Type B pancreatic cell (in vitro differentiated cells): ENCODE results near the gene OXCT1. TPM values are rescaled to one million over a fixed set of nuclear protein-coding genes. Genes with fewer than 3 reads are reported as not detected.

ENCODE experiments used
- DNase-seq: peaks from one replicate; pipeline ENCODE4 v3.0.0; 2021; ENCODE audit warnings: mixed read lengths; ENCODE audit not compliant: unreplicated experiment; ENCODE audit errors: extremely low spot score
- H3K27ac Mint-ChIP-seq: 2 replicates; pipeline ENCODE4 v1.8.0; 2021; ENCODE audit warnings: mild to moderate bottlenecking, mixed read lengths
- H3K27me3 Mint-ChIP-seq: 2 replicates; pipeline ENCODE4 v1.8.0; 2021; ENCODE audit warnings: mixed read lengths
- H3K36me3 Mint-ChIP-seq: 2 replicates; pipeline ENCODE4 v1.8.0; 2021; ENCODE audit warnings: mixed read lengths
- H3K4me1 Mint-ChIP-seq: one replicate; pipeline ENCODE4 v1.8.0; 2021; ENCODE audit warnings: mixed read lengths; ENCODE audit not compliant: unreplicated experiment
- H3K4me3 Mint-ChIP-seq: 2 replicates; pipeline ENCODE4 v1.8.0; 2021; ENCODE audit warnings: mild to moderate bottlenecking, mixed read lengths
- H3K9me3 Mint-ChIP-seq: 2 replicates; pipeline ENCODE4 v1.8.0; 2021; ENCODE audit warnings: mixed read lengths
- total RNA-seq: library from RNA; stranded (reverse); gene quantifications from 2 replicates; pipeline ENCODE4 v1.2.1, GENCODE V29; 2021; ENCODE audit warnings: low replicate concordance
- TF ChIP-seq, protein P1 (sequence below): fragments of 200-600 bp; sonication (generic); conservative IDR thresholded peaks from 2 replicates; pipeline ENCODE4 v1.5.0; 2021; ENCODE audit warnings: antibody characterized with exemption, mild to moderate bottlenecking

OXCT1 gene
- total RNA-seq, 1 donor from 2014 or later, result 26.4 TPM

DNA sequence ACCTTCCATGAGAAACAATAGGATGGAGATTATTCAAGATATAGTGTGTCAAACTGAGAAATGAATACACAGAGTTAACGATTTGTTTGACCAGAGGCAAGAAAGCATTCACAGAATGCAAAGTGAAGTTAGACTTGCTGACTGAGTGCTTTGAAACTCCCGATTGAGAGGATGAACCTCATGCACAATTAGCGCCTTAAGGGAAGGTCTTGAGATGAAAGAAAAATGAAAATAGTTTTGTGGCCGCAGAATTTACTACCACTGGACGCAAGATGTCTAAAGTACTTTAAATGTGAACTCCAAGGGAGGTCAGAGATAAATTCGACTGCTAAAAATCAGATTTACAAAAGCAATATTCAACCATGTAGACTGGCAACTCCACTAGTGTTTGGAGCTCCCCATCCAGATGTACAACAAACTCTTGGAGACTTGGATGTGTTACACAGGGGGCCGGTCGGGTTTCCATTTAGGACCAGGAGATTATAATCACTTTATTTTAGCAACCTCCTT is 33.2 kb upstream of the OXCT1 start:
- H3K9me3 Mint-ChIP-seq, result no peaks in the 10 kb centered on the region
- peaks cover 21% of the 10 kb centered on the region for H3K4me1 Mint-ChIP-seq
- H3K27ac Mint-ChIP-seq, result peak overlapping the region; percentile 99

DNA sequence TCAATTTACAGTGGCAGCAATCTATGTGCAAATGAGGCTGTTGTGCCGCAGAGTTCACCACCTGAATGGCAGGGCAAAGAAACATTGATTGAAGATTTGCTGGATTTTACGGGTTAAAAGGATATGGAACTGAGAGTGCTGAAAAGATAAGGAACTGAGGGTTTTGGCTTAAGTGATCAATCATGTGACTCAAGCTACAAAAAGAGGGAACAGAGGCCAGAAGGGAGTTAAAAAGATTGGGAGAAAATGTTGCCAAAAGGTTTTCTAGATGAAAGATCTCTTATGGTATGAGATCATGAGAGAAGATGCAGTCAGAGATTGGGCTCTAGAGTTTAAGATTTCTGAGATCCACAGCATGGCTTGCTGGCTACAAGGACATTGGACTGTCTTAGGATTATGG is 26.0 kb upstream of the OXCT1 start:
- Mint-ChIP-seq H3K4me3 (no peak overlapping the region), H3K4me1 (peaks cover 4% of the 10 kb centered on the region), H3K27me3 (peaks cover 29% of the 10 kb centered on the region), H3K9me3 (no peaks in the 10 kb centered on the region), H3K27ac (no peak overlapping the region), H3K36me3 (no peaks in the 10 kb centered on the region)
- TF ChIP-seq, protein P1, sequence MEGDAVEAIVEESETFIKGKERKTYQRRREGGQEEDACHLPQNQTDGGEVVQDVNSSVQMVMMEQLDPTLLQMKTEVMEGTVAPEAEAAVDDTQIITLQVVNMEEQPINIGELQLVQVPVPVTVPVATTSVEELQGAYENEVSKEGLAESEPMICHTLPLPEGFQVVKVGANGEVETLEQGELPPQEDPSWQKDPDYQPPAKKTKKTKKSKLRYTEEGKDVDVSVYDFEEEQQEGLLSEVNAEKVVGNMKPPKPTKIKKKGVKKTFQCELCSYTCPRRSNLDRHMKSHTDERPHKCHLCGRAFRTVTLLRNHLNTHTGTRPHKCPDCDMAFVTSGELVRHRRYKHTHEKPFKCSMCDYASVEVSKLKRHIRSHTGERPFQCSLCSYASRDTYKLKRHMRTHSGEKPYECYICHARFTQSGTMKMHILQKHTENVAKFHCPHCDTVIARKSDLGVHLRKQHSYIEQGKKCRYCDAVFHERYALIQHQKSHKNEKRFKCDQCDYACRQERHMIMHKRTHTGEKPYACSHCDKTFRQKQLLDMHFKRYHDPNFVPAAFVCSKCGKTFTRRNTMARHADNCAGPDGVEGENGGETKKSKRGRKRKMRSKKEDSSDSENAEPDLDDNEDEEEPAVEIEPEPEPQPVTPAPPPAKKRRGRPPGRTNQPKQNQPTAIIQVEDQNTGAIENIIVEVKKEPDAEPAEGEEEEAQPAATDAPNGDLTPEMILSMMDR, result no peak
- no peak for DNase-seq

More for the DNA sequence above, 33.2 kb upstream of the OXCT1 start:
- Mint-ChIP-seq H3K27me3 (peaks cover 1% of the 10 kb centered on the region), H3K36me3 (peaks cover 9% of the 10 kb centered on the region), H3K4me3 (peak overlapping the region; percentile 97)
- DNase-seq, result no peak
- TF ChIP-seq, protein P1, result no peak

GRCh38 chr5:41893074-41893851 is 23.0 kb upstream of the OXCT1 start:
- peaks cover 4% of the 10 kb centered on the region for H3K4me1 Mint-ChIP-seq
- no peak for DNase-seq
- no peak overlapping the region for H3K27ac Mint-ChIP-seq
- H3K4me3 Mint-ChIP-seq, result no peak overlapping the region
- no peaks in the 10 kb centered on the region for H3K9me3 Mint-ChIP-seq
- no peaks in the 10 kb centered on the region for H3K36me3 Mint-ChIP-seq
- TF ChIP-seq, protein P1, result no peak
- peaks cover 27% of the 10 kb centered on the region for H3K27me3 Mint-ChIP-seq

DNA sequence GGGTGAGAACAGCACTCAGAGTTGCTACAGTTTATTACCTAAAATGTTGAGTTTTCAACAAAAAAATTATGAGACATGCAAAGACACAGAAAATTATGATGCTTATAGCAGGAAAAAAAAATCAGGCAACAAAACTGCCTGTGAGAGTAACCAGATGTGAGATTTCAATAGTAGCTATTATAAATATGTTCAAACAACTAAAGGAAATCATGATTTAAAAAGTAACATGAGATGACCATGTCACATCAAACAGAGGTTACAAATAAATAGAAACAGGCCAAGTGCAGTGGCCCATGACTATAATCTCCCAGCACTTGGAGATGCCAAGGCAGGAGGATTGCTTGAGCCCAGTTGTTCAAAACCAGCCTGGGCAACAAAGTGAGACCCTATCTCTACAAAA is 21.8 kb upstream of the OXCT1 start:
- DNase-seq, result no peak
- TF ChIP-seq, protein P1, result no peak
- Mint-ChIP-seq H3K4me3 (no peak overlapping the region), H3K27ac (no peak overlapping the region), H3K9me3 (no peaks in the 10 kb centered on the region), H3K4me1 (peaks cover 4% of the 10 kb centered on the region), H3K36me3 (no peaks in the 10 kb centered on the region), H3K27me3 (peaks cover 22% of the 10 kb centered on the region)

- H3K4me1 Mint-ChIP-seq, result peaks cover 4% of the 10 kb centered on the region
- TF ChIP-seq, protein P1, result no peak
- no peak overlapping the region for H3K4me3 Mint-ChIP-seq
- no peak overlapping the region for H3K27ac Mint-ChIP-seq
- no peaks in the 10 kb centered on the region for H3K36me3 Mint-ChIP-seq
- no peaks in the 10 kb centered on the region for H3K9me3 Mint-ChIP-seq
- no peak for DNase-seq
- H3K27me3 Mint-ChIP-seq, result peaks cover 13% of the 10 kb centered on the region
These were observed 21.0 kb upstream of the OXCT1 start for GRCh38 chr5:41891066-41891707.
